Measurements from ENCODE around the gene AP3B1. TPM values are rescaled to one million over a fixed set of nuclear protein-coding genes. Genes with fewer than 3 reads are reported as not detected.

The AP3B1 gene
- total RNA-seq, 1 experiment from 2014 or later, result 27.4 TPM

- H3K79me2 ChIP-seq (ENCODE audit: low read length), result peaks cover 30% of the 10 kb centered on the region
Observed at GRCh38 chr5:78271766-78272165, 22.7 kb downstream of the AP3B1 start.

GRCh38 chr5:78269088-78269703, 25.3 kb downstream of the AP3B1 start:
- Histone ChIP-seq H4K20me1 (ENCODE audit: insufficient read depth, low read depth, low read length) (peaks cover 20% of the 10 kb centered on the region; the same call in 1 of the 2 replicates), H3K9me2 (replicated peaks; ENCODE audit: insufficient read depth, low read length) (no peaks in the 10 kb centered on the region), H3K9ac (ENCODE audit: low read length) (no peak overlapping the region), H3K9me3 (ENCODE audit: low read length) (no peaks in the 10 kb centered on the region), H2AFZ (ENCODE audit: low read length) (no peak overlapping the region), H3K27me3 (ENCODE audit: low read length) (no peaks in the 10 kb centered on the region), H3K4me1 (ENCODE audit: low read length) (peaks cover 9% of the 10 kb centered on the region), H3K79me2 (ENCODE audit: low read length) (peaks cover 21% of the 10 kb centered on the region), H3K27ac (ENCODE audit: low read length) (no peak overlapping the region), H3K4me2 (ENCODE audit: low read depth, low read length, poor library complexity, severe bottlenecking) (no peak overlapping the region), H3K36me3 (ENCODE audit: insufficient read depth, low read length) (no peaks in the 10 kb centered on the region), H3K4me3 (ENCODE audit: low read length) (no peak overlapping the region)
- DNase-seq, result peak; percentile 64

More at GRCh38 chr5:78271766-78272165, 22.7 kb downstream of the AP3B1 start:
- Histone ChIP-seq H3K4me3 (ENCODE audit: low read length) (no peak overlapping the region), H3K4me1 (ENCODE audit: low read length) (peaks cover 9% of the 10 kb centered on the region), H3K36me3 (ENCODE audit: insufficient read depth, low read length) (no peaks in the 10 kb centered on the region), H3K27me3 (ENCODE audit: low read length) (no peaks in the 10 kb centered on the region), H3K9me2 (replicated peaks; ENCODE audit: insufficient read depth, low read length) (no peaks in the 10 kb centered on the region), H3K4me2 (ENCODE audit: low read depth, low read length, poor library complexity, severe bottlenecking) (no peak overlapping the region), H3K27ac (ENCODE audit: low read length) (no peak overlapping the region), H3K9ac (ENCODE audit: low read length) (no peak overlapping the region), H2AFZ (ENCODE audit: low read length) (no peak overlapping the region), H3K9me3 (ENCODE audit: low read length) (no peaks in the 10 kb centered on the region), H4K20me1 (ENCODE audit: insufficient read depth, low read depth, low read length) (peaks cover 22% of the 10 kb centered on the region; the same call in 1 of the 2 replicates)
- no peak for DNase-seq

GRCh38 chr5:78268356-78268755, 26.1 kb downstream of the AP3B1 start:
- no peak overlapping the region for H2AFZ ChIP-seq (ENCODE audit: low read length)
- no peak for DNase-seq
- no peak overlapping the region for H3K4me3 ChIP-seq (ENCODE audit: low read length)
- no peak overlapping the region for H3K4me2 ChIP-seq (ENCODE audit: low read depth, low read length, poor library complexity, severe bottlenecking)
- H3K9me3 ChIP-seq (ENCODE audit: low read length), result no peaks in the 10 kb centered on the region
- H3K9me2 ChIP-seq (replicated peaks; ENCODE audit: insufficient read depth, low read length), result no peaks in the 10 kb centered on the region
- no peak overlapping the region for H3K9ac ChIP-seq (ENCODE audit: low read length)
- H3K27ac ChIP-seq (ENCODE audit: low read length), result no peak overlapping the region
- H3K79me2 ChIP-seq (ENCODE audit: low read length), result peaks cover 12% of the 10 kb centered on the region
- peaks cover 12% of the 10 kb centered on the region; the same call in 1 of the 2 replicates for H4K20me1 ChIP-seq (ENCODE audit: insufficient read depth, low read depth, low read length)
- H3K27me3 ChIP-seq (ENCODE audit: low read length), result no peaks in the 10 kb centered on the region
- peaks cover 9% of the 10 kb centered on the region for H3K4me1 ChIP-seq (ENCODE audit: low read length)
- H3K36me3 ChIP-seq (ENCODE audit: insufficient read depth, low read length), result no peaks in the 10 kb centered on the region

- DNase-seq, result no peak
- Histone ChIP-seq H4K20me1 (ENCODE audit: insufficient read depth, low read depth, low read length) (0 out of 2 replicates have a peak, but pooled peaks cover 4% of the 10 kb centered on the region), H3K79me2 (ENCODE audit: low read length) (peaks cover 11% of the 10 kb centered on the region; the same call in 1 of the 2 replicates), H3K9me3 (ENCODE audit: low read length) (no peaks in the 10 kb centered on the region), H3K9me2 (replicated peaks; ENCODE audit: insufficient read depth, low read length) (no peaks in the 10 kb centered on the region), H3K27ac (ENCODE audit: low read length) (no peak overlapping the region), H3K27me3 (ENCODE audit: low read length) (no peaks in the 10 kb centered on the region), H3K4me2 (ENCODE audit: low read depth, low read length, poor library complexity, severe bottlenecking) (no peak overlapping the region), H3K9ac (ENCODE audit: low read length) (no peak overlapping the region), H3K4me1 (ENCODE audit: low read length) (peaks cover 9% of the 10 kb centered on the region), H2AFZ (ENCODE audit: low read length) (no peak overlapping the region), H3K4me3 (ENCODE audit: low read length) (no peak overlapping the region), H3K36me3 (ENCODE audit: insufficient read depth, low read length) (no peaks in the 10 kb centered on the region)
Observed at GRCh38 chr5:78265163-78265562, 29.3 kb downstream of the AP3B1 start.

GRCh38 chr5:78264600-78264999, 29.9 kb downstream of the AP3B1 start:
- H3K4me3 ChIP-seq (ENCODE audit: low read length), result no peak overlapping the region
- no peaks in the 10 kb centered on the region for H3K36me3 ChIP-seq (ENCODE audit: insufficient read depth, low read length)
- no peak overlapping the region for H3K9ac ChIP-seq (ENCODE audit: low read length)
- no peaks in the 10 kb centered on the region for H3K9me2 ChIP-seq (replicated peaks; ENCODE audit: insufficient read depth, low read length)
- H4K20me1 ChIP-seq (ENCODE audit: insufficient read depth, low read depth, low read length), result 0 out of 2 replicates have a peak, but pooled peaks cover 4% of the 10 kb centered on the region
- peaks cover 9% of the 10 kb centered on the region for H3K4me1 ChIP-seq (ENCODE audit: low read length)
- H3K27me3 ChIP-seq (ENCODE audit: low read length), result no peaks in the 10 kb centered on the region
- H3K27ac ChIP-seq (ENCODE audit: low read length), result no peak overlapping the region
- no peak for DNase-seq
- no peak overlapping the region for H3K4me2 ChIP-seq (ENCODE audit: low read depth, low read length, poor library complexity, severe bottlenecking)
- H2AFZ ChIP-seq (ENCODE audit: low read length), result no peak overlapping the region
- peaks cover 11% of the 10 kb centered on the region; the same call in 1 of the 2 replicates for H3K79me2 ChIP-seq (ENCODE audit: low read length)
- H3K9me3 ChIP-seq (ENCODE audit: low read length), result no peaks in the 10 kb centered on the region

GRCh38 chr5:78260771-78261170, 33.7 kb downstream of the AP3B1 start:
- DNase-seq, result no peak
- H3K4me3 ChIP-seq (ENCODE audit: low read length), result no peak overlapping the region
- H3K4me1 ChIP-seq (ENCODE audit: low read length), result no peaks in the 10 kb centered on the region

GRCh38 chr5:78253201-78253600, 41.3 kb downstream of the AP3B1 start:
- no peak overlapping the region for H3K4me3 ChIP-seq (ENCODE audit: low read length)
- H4K20me1 ChIP-seq (ENCODE audit: insufficient read depth, low read depth, low read length), result no peaks in the 10 kb centered on the region
- H3K4me1 ChIP-seq (ENCODE audit: low read length), result no peaks in the 10 kb centered on the region
- H3K27me3 ChIP-seq (ENCODE audit: low read length), result no peaks in the 10 kb centered on the region
- no peak overlapping the region for H3K27ac ChIP-seq (ENCODE audit: low read length)
- no peaks in the 10 kb centered on the region for H3K9me3 ChIP-seq (ENCODE audit: low read length)
- no peaks in the 10 kb centered on the region for H3K36me3 ChIP-seq (ENCODE audit: insufficient read depth, low read length)
- no peak overlapping the region for H2AFZ ChIP-seq (ENCODE audit: low read length)
- no peak for DNase-seq
- H3K4me2 ChIP-seq (ENCODE audit: low read depth, low read length, poor library complexity, severe bottlenecking), result no peak overlapping the region
- H3K79me2 ChIP-seq (ENCODE audit: low read length), result no peaks in the 10 kb centered on the region
- no peaks in the 10 kb centered on the region for H3K9me2 ChIP-seq (replicated peaks; ENCODE audit: insufficient read depth, low read length)
- no peak overlapping the region for H3K9ac ChIP-seq (ENCODE audit: low read length)

More at GRCh38 chr5:78260771-78261170, 33.7 kb downstream of the AP3B1 start:
- Histone ChIP-seq H3K9me3 (ENCODE audit: low read length) (no peaks in the 10 kb centered on the region), H3K4me2 (ENCODE audit: low read depth, low read length, poor library complexity, severe bottlenecking) (no peak overlapping the region), H3K27ac (ENCODE audit: low read length) (no peak overlapping the region), H4K20me1 (ENCODE audit: insufficient read depth, low read depth, low read length) (no peaks in the 10 kb centered on the region), H3K9ac (ENCODE audit: low read length) (no peak overlapping the region), H3K27me3 (ENCODE audit: low read length) (no peaks in the 10 kb centered on the region), H2AFZ (ENCODE audit: low read length) (no peak overlapping the region), H3K79me2 (ENCODE audit: low read length) (no peaks in the 10 kb centered on the region), H3K9me2 (replicated peaks; ENCODE audit: insufficient read depth, low read length) (no peaks in the 10 kb centered on the region), H3K36me3 (ENCODE audit: insufficient read depth, low read length) (no peaks in the 10 kb centered on the region)

- Histone ChIP-seq H4K20me1 (ENCODE audit: insufficient read depth, low read depth, low read length) (no peaks in the 10 kb centered on the region), H3K4me2 (ENCODE audit: low read depth, low read length, poor library complexity, severe bottlenecking) (no peak overlapping the region), H3K4me3 (ENCODE audit: low read length) (no peak overlapping the region), H2AFZ (ENCODE audit: low read length) (no peak overlapping the region), H3K4me1 (ENCODE audit: low read length) (no peaks in the 10 kb centered on the region), H3K36me3 (ENCODE audit: insufficient read depth, low read length) (no peaks in the 10 kb centered on the region), H3K79me2 (ENCODE audit: low read length) (no peaks in the 10 kb centered on the region), H3K27ac (ENCODE audit: low read length) (no peak overlapping the region), H3K27me3 (ENCODE audit: low read length) (no peaks in the 10 kb centered on the region), H3K9me2 (replicated peaks; ENCODE audit: insufficient read depth, low read length) (no peaks in the 10 kb centered on the region), H3K9ac (ENCODE audit: low read length) (no peak overlapping the region), H3K9me3 (ENCODE audit: low read length) (no peaks in the 10 kb centered on the region)
- no peak for DNase-seq
Observed at GRCh38 chr5:78252715-78253114, 41.8 kb downstream of the AP3B1 start.
